GM20431 (cell line): ENCODE data around the gene MACROD2.

Source experiments
- in situ Hi-C: fragments of 300-500 bp; cut with MseI, MboI; formaldehyde crosslinking; loops from one replicate; pipeline ENCODE4 v1.15.0; 2020; ENCODE audit warnings: low sequenced_read_pairs; ENCODE audit not compliant: unreplicated experiment

The MACROD2 gene

DNA sequence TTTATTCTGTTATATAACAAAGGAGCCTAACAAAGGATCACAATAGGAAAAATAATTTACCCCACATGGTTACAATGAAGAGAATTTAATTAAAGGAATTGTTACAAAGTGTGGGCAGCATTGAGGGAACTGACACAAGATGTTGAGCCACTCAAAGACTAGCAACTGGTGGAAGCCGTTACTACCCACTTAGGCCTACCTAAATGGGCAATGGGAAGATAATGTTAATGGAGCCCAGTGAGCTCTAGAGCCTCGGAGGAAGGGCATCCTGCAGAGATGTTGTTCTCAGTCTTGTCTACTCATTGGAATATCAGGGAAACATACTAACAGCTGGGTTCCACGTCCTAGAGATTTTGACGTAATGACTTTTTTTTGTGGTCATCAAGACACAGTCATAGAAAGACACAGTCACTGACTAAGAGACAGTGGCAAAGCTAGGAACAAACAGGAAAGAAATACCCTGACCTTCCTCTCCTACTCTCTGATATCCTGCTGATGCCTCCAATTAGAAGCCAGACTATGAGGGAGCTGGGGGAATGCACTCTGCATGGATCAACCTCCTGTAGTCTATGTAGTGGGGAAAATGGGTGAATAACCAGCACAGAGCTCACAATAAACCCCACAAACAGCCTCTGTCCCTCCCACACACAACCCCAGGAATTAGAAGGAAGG is 865.8 kb downstream of the MACROD2 start:
- in situ Hi-C loops, result no loop called here

DNA sequence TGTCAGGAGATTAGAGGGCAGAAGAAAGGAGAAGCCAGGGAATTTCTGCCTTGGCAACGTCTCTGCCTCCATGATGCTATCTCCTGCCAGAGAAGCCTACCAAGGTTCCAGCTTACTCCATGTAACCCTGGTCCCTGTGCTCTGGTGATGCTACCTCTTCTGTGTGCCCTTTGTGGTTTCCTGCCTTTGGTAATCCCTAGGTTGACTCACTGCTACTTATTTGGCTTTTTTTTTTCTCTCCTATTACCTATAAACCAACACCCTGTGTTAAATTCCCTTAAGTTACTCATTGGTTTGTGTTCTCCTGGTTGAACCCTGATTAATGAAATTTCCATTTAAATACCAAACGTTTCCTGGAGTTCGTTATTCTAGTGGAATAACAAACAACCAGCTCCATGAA is 869.9 kb downstream of the MACROD2 start:
- in situ Hi-C loops, result no loop called here

DNA sequence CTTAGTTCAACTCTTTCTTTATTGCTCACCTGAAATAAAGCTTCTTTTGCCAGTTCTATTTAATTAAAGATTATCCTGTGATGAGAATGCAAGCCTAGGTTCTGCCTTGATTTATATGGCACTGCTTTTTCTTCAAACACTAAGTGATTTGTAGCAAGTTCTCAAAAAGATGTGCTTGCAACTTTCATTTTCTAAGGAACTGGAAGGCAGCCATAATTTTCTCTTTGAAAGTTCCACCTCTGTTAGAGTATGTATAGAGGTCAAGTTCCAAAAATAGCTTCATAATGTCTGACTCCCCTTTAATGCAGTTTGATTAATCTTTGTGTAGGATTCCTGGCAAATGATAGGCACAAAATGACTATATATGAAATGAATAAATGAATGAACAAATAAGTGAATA is 870.4 kb downstream of the MACROD2 start:
- in situ Hi-C loops, result no loop called here

DNA sequence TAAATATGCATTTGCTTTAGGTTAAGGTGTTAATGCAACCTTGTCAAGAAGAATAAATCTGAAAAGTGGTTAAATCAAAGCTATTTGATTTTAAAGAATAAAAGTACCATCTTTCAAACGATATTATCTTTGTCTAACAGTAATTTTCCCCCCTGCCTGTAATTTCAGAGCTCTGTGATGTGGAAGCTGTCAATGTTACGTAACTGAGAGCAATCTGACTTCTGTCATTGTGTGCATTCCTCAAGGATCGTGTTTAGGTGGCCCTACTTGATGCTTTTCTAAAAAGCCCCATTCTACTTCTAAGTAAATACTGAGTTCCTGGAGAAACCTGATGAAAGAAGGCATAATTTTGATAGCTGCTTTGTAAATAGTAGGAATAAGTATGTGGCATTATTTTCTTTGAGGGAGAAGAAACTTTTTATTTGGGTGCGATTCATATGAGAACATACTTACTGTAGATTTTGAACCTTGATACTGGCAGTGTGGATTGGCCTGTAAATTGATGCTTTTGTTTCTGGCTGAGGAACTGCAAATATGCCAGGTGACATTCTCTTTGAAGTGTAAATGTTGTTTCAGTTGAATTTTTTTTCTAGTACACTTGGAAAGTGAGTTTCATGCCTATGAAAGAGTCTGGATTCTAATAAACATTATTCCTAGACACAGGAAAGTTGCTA is 871.7 kb downstream of the MACROD2 start:
- in situ Hi-C loops, result no loop called here

DNA sequence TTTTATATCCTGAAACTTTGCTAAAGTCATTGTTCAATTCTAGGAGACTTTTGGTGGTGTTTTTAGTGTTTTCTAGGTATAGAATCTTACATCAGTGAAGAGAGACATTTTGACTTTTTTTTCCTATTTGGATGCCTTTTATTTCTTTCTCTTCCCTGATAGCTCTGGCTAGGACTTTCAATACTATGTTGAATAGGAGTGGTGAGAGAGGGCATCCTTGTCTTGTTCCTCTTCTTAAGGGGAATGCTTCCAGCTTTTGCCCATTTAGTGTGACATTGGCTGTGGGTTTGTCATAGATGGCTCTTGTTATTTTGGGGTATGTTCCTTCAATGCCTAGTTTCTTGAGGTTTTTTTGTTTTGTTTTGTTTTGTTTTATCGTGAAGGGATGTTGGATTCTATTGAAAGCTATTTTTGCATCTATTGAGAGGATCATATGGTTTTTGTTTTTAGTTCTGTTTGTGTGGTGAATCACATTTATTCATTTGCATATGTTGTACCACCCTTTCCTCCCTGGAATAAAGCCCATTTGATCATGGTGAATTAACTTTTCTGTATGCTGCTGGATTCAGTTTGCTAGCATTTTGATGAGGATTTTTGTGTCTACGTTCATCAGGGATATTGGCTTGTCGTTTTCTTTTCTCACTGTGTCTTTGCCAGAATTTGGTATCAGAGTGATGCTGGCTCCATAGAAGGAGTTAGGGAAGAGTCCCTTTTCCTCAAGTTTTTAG is 882.1 kb downstream of the MACROD2 start:
- in situ Hi-C loops, result no loop called here

DNA sequence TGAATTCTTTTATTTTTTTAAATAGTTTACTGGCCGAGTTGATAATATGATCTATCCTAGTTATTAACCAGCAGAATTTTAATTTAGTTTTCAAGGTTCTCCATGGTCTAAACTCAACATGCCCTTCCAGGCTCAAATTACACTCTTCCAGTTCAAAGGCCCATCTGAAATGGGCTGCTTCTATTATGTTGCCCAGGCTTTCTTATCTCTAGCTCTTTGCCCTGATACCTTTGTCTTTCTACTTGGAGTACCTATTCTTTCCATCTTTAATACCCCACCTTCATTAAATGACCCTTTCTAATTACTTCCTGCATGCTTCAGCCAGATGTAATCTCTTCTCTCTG is 883.3 kb downstream of the MACROD2 start:
- in situ Hi-C loops, result no loop called here

DNA sequence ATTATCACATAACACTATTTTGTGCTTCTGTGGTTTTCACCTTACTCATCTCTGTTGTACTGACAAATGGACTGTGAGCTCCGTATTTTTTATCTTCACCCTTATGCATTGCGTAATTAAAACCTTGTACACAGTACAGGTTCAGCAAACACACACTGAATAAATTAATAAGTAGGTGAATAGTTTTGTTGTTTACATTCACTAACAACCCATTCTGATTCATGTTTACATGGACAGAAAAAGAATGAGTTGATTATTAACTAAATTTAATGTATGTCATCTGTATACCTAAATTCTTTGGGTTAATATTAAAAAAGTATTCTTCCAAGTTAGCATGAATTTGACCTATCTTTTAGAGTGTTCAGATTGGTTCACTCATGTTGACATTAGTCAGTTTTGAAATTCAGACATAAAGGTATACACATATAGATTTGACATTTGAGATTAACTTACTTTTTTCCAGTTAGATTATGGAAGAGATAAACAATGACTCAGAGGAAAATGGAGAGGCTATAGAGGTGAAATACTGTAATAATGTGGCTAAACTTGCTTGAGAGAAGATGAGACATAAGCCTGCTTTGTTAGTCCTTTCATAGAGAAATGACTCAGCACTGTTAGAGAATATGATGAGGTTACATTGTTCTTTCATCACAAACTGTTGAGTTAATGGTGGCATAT is 883.8 kb downstream of the MACROD2 start:
- in situ Hi-C loops, result no loop called here

DNA sequence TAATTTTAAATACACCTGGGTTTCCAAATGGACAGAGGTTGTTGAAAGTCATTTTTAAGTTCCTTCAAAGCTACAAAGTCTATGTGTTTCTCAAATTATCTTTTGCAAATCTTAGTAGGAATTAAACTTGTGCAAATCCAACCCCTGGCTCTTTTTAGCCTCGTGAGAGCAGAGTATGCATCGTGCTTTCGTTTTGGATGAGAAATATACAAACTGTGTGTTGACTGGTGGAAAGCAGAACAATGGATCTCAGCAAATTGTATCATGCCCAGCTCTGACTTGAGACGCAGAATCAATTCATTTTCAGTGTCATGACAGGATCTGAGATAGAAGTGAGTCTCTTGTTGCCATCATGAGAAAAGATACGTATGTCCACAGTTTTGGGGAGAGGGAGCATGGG is 884.5 kb downstream of the MACROD2 start:
- in situ Hi-C loops, result no loop called here

DNA sequence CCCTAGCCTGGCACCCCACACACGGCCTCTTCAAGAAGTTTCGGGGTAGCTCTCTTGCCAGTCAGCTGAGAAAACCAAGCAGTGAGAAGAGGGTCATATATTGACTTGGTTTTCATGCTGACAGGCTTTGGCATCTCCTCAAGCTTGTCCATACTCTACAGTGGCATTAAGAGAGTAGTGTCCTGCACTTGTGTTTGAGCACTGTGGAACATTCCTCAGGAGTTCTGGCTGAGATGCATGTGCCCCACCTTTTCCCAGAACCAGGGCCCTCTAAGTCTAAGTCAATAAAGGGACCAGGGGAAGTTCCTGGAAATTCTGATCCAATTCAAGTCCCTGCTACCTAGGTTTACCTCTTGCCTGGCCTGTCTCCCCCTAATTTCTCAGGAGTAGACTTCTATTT is 886.2 kb downstream of the MACROD2 start:
- in situ Hi-C loops, result no loop called here

DNA sequence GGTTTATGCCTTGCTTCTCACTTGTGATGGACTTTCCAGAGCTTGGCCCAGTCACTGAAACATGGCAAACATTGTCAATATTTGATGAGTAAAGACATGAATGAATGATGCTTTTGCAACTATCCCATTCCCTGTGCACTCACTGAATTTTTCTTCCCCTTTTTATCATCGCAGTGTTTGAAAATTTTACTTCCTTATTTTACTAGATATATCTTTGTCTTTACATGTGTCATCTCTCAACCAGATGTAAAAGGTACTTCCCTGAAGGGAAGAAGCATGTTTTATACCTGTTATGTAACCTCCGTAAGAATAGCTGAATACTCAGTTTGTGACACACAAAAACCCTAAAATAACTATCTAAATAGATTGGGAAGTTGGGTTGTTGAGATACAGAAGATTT is 886.8 kb downstream of the MACROD2 start:
- in situ Hi-C loops, result no loop called here

DNA sequence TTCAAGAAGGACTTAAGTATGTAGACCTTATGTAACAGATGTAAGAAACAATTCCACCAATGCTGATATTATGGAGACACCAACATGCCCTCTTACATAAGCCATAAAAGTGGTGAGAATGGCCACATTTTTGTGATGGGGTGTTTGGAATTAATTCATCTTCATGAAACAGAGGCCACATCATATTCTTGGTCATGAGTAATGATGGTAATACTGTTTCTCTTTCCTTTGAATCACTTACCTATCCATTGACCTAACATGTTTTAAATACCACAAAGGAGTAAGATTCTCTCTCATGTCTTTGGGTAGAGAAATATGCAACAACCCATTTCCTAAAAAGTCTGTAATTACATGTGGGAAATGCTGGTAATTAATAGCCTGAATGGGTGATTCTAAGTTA is 887.5 kb downstream of the MACROD2 start:
- in situ Hi-C loops, result no loop called here

DNA sequence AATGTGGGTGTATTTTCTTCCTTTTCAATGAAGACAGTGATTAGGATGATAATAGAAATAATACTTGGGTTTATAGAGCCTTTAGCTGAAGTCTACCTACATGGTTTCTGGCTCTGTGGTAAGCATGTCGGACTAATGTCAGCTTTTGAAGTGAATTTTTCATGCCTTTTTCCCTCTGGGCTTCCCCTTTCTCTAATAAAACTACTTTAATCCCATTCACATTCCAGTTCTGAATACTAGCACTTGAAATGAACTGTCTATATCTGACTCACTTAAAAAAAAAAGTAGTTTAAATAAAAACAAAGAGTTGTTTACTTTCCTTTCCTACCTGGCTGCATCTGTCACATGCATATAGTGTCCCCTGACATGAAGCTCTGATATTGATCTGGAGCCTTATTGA is 888.0 kb downstream of the MACROD2 start:
- in situ Hi-C loops, result no loop called here

DNA sequence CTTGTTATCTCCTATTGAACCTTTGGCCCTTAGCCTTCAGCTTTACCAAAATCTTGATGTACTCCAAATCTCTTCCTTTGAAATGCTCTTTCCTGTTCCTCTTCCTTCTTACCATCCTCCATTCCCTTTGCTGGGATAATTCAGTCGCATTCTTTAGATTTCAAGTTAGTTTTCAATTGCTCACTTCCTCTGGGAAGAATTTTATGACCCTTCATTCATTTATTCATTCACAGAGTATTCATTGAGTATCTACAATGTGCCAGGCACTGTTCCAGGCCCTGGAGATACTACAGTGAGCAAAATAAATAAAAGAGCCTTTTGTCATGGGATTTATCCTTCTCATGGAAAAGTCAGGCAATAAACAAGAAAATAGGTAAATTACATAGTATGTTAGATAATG is 890.3 kb downstream of the MACROD2 start:
- in situ Hi-C loops, result no loop called here

DNA sequence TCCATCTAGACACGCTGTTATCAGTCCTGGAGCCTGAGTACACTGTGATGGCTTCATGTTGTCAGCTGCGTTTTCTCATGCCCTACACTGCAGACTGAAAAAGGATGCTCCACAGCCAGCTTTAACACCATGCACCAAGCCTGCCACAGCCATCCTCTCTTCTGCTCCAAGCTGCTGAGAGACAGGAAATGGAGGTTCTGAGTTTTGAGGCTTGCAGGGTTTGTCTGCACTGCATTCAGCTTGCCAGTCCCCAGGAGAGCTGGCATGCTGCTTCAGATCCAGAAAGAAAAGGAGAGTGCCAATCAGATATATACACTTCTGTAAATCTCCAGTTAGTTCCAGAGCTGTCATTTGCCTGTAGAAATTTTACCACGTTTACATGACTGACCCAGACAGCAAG is 892.8 kb downstream of the MACROD2 start:
- in situ Hi-C loops, result no loop called here

DNA sequence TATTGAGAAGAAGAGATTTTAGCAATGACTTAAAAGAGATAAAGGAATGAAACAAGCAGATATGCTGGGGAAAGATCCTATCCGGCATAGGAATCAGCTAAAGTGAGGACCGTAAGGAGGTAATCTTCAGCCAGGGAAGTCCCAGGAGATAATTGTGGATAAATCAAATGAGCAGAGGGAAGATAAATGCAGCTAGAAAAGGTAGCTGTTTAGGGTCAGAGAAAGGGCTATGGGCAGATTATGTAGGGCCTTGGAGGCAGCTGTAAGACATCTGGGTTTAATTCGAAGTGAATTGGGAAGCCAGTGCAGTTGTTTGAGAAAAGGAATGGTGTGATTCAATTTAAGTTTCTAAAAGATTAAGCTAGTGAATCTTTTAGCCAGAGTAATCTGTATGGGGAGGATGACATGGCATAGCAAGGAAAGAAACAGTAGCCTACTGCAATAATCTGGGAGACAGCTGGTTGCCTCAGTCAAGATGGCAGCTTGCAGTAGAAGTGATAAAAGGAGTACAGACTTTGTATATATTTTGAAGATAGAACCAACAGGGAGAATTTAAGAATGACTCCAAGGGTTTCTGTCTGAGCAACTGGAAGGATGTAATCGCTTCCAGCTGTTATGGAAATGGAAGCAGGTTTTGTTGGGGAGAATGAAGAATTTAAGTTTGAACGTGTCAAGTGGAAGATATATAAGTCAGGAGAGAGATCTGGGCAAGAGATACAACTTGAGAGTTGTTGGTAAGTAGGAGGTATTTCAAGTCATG is 894.4 kb downstream of the MACROD2 start:
- in situ Hi-C loops, result no loop called here

DNA sequence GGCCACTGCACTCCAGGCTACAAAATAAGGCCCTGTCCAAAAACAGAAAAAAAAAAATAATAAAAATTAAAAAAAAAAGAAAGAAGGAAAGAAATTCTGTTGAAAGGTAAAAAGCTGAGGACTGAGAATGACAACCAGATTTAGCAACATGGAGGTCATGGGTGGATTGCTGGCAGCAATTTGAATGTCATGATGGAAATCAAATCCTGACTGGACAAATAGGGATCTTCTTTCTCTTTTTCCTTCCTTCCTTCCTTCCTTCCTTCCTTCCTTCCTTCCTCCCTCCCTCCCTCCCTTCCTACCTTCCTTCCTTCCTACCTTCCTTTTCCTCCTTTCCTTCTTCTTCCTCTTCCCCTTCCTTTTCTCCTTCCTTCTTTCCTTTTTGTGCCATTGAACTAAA is 895.4 kb downstream of the MACROD2 start:
- in situ Hi-C loops, result no loop called here

DNA sequence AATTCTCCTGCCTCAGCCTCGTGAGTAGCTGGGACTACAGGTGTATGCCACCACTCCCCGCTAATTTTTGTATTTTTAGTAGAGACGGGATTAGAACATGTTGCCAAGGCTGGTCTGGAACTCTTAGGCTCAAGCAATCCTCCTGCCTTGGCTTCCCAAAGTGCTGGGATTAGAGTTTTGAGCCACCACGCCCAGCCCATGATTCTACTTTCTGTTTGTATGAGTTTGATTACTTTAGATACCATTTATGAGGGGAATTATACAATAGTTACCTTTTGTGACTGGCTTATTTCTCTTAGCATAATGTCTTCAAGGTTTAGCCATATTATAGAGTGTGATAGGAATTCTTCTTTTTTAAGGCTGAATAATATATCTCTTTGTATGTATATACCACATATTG is 897.5 kb downstream of the MACROD2 start:
- in situ Hi-C loops, result no loop called here

DNA sequence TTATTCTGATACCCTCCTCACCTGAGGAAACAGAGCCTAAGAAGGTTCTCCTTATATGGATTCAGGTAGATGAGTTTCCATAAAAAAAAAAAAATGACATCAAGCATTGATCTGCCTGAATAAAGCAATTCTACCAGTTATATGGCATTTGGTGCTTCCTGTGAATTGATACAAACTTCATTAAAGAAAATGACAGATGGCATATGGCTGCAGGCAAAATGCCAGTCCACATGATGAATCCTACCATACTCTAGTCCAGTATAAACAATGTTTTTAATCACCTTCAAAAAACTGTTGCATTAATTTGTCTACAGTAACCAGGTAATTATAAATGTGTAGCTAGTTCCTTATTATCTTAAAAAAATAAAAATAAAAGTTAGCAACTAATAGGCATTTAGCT is 901.3 kb downstream of the MACROD2 start:
- in situ Hi-C loops, result no loop called here

DNA sequence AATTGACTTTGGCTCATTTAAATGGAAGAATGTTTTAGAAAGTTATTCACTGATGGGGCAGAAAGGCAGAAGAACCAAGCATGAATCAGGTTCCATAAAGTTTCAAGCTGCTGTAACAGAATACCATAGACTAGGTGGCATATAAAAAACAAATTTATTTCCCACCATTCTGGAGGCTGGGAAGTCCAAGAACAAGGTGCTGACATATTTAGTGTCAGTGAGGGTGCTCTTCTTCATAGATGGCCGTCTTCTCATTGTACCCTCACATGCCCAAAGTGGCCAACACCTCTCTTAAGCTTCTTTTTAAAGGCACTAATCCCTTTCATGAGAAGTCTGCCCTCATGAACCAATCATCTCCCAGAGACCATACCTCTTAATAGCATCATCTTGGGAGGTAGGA is 902.3 kb downstream of the MACROD2 start:
- in situ Hi-C loops, result no loop called here

DNA sequence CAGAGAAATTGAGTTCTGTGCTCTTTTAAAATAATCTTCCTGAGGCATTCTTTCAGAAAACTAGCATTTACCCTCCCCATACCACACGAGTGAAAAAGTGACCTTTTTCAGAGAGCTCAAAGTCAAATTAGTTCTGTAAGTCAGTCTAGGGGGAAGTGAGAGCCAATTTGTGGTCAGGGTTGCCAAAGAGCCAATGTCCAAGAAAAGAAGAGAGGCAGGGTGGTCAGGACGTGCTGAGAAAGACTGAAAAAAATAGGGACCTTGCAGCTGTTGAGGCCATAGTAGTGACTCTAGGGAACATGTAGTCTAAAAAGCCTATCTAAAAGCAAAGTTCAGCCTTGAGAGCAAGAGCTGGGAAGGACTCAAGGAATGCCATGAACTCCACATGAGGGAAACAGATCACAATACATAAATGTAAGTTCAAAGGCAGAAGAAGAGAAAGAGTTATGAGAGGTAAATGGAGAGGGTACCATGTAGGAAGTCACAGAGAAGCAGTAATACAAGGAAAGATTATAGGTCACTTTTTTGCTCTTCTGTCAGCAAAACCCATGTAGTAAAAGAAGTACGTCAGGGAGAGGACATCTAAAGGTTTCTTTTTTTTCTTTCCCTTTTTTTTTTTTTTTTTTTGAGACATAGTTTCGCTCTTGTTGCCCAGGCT is 907.2 kb downstream of the MACROD2 start:
- in situ Hi-C loops, result no loop called here
